Fibroblast of lung (primary cell): ENCODE results near the gene KPNA5. TPM values are rescaled to one million over a fixed set of nuclear protein-coding genes. Genes with fewer than 3 reads are reported as not detected.
"Not testable (repeated sequence)": the region's sequence is repeated elsewhere in the genome, so short reads cannot be mapped to it uniquely, and the experiment has no call there.

Experiments used
- DNase-seq, 2 donors: peaks; one replicate each; pipeline versions ENCODE4 v3.0.0 to v3.0.0-alpha.2; 2010; ENCODE audit warnings: low read depth in 2 of 2
- H2AFZ ChIP-seq: 2 replicates; pipeline ENCODE4 v1.5.1; 2012; ENCODE audit warnings: low read length, control low read depth, inconsistent platforms
- H3K27ac ChIP-seq: 2 replicates; pipeline ENCODE4 v1.5.1; 2011; ENCODE audit warnings: low read length, control low read depth; ENCODE audit not compliant: insufficient read depth
- H3K27me3 ChIP-seq: 2 replicates; pipeline ENCODE4 v1.5.1; 2011; ENCODE audit warnings: mild to moderate bottlenecking, low read length; ENCODE audit not compliant: control insufficient read depth, insufficient read depth
- H3K36me3 ChIP-seq: 2 replicates; pipeline ENCODE4 v1.5.1; 2011; ENCODE audit warnings: low read length; ENCODE audit not compliant: control insufficient read depth, insufficient read depth
- H3K4me1 ChIP-seq: 2 replicates; pipeline ENCODE4 v1.5.1; 2011; ENCODE audit warnings: low read length; ENCODE audit not compliant: control insufficient read depth, insufficient read depth; ENCODE audit errors: extremely low read depth
- H3K4me2 ChIP-seq: 2 replicates; pipeline ENCODE4 v1.5.1; 2011; ENCODE audit warnings: low read length, control low read depth; ENCODE audit not compliant: insufficient read depth; ENCODE audit errors: extremely low read depth
- H3K4me3 ChIP-seq, 4 experiments: fragments of 200-600 bp in 1 of 4; sonication (generic) in 1 of 4; replicated peaks in 1 of 4; 2 replicates each; pipeline ENCODE4 v1.5.1; 2011 to 2016; ENCODE audit warnings: low read length in 4 of 4, low read depth in 3 of 4, mild to moderate bottlenecking in 3 of 4, control low read depth in 2 of 4, inconsistent platforms in 1 of 4, mixed read lengths in 1 of 4; ENCODE audit not compliant: insufficient read depth in 1 of 4; ENCODE audit errors: control extremely low read depth in 1 of 4
- H3K79me2 ChIP-seq: 2 replicates; pipeline ENCODE4 v1.5.1; 2012; ENCODE audit warnings: mild to moderate bottlenecking, low read length, inconsistent platforms; ENCODE audit not compliant: control insufficient read depth, insufficient read depth
- H3K9ac ChIP-seq: 2 replicates; pipeline ENCODE4 v1.5.1; 2011; ENCODE audit warnings: mild to moderate bottlenecking, low read length, control low read depth; ENCODE audit not compliant: insufficient read depth
- H3K9me3 ChIP-seq: 2 replicates; pipeline ENCODE4 v1.5.1; 2012; ENCODE audit warnings: low read depth, low read length; ENCODE audit not compliant: control insufficient read depth, insufficient read depth
- H4K20me1 ChIP-seq: 2 replicates; pipeline ENCODE4 v1.5.1; 2011; ENCODE audit warnings: low read length; ENCODE audit not compliant: control insufficient read depth, insufficient read depth; ENCODE audit errors: extremely low read depth
- CTCF ChIP-seq, 2 donors: IDR thresholded peaks in 1 of 2; conservative IDR thresholded peaks in 1 of 2; 1 replicate in 1 of 2; 2 replicates in 1 of 2; pipeline ENCODE4 v1.5.1; 2011 to 2012; ENCODE audit warnings: low read length in 2 of 2, control low read depth in 1 of 2, inconsistent platforms in 1 of 2, low read depth in 1 of 2, mild to moderate bottlenecking in 1 of 2
- EZH2 ChIP-seq: IDR thresholded peaks from 2 replicates; pipeline ENCODE4 v1.5.1; 2012; ENCODE audit warnings: low read length, control low read depth, mild to moderate bottlenecking; ENCODE audit errors: missing control alignments
- polyA plus RNA-seq, 2 donors: library from polyadenylated mRNA; depleted of rRNA in 1 of 2; stranded (reverse) in 1 of 2; unstranded in 1 of 2; fragments of >200 nt; gene quantifications; 2 replicates each; pipeline ENCODE4 v1.2.1, GENCODE V29; 2011 to 2012; ENCODE audit warnings: missing spikeins in 1 of 2
- total RNA-seq: library from RNA; depleted of rRNA; stranded (reverse); fragments of >200 nt; gene quantifications from 2 replicates; pipeline ENCODE4 v1.2.1, GENCODE V29; 2014

The KPNA5 gene
- total and polyA plus RNA-seq, 2 donors (not counting 1 experiment from before 2014, with no cell fraction given): 7.9 to 11.6 TPM

GRCh38 chr6:116695401-116695800 is 14.4 kb downstream of the KPNA5 start:
- no peak overlapping the region for H3K9ac ChIP-seq
- peak in 1 of 2 donors; percentile 17 for DNase-seq
- H4K20me1 ChIP-seq: no peaks in the 10 kb centered on the region
- no peak overlapping the region for H2AFZ ChIP-seq
- H3K4me1 ChIP-seq: no peaks in the 10 kb centered on the region
- no peaks in the 10 kb centered on the region for H3K36me3 ChIP-seq
- H3K4me3 ChIP-seq: no peak overlapping the region
- no peaks in the 10 kb centered on the region for H3K79me2 ChIP-seq
- TF ChIP-seq EZH2 (no peak), CTCF (conservative IDR thresholded peaks at IDR 0.05 in 1 of 2, IDR thresholded peaks at IDR 0.05 in 1 of 2; ENCODE audit: low read depth in 1 of 2, low read length in 2 of 2) (no peak)
- no peaks in the 10 kb centered on the region for H3K9me3 ChIP-seq
- no peak overlapping the region for H3K27ac ChIP-seq
- H3K27me3 ChIP-seq: no peaks in the 10 kb centered on the region
- no peak overlapping the region for H3K4me2 ChIP-seq

GRCh38 chr6:116697480-116697879 is 16.5 kb downstream of the KPNA5 start:
- Histone ChIP-seq H3K27ac (no peak overlapping the region), H3K4me2 (no peak overlapping the region), H3K4me1 (no peaks in the 10 kb centered on the region), H3K27me3 (no peaks in the 10 kb centered on the region), H4K20me1 (no peaks in the 10 kb centered on the region), H3K36me3 (no peaks in the 10 kb centered on the region), H3K79me2 (no peaks in the 10 kb centered on the region), H3K9ac (no peak overlapping the region), H3K9me3 (no peaks in the 10 kb centered on the region), H2AFZ (no peak overlapping the region), H3K4me3 (no peak overlapping the region)
- TF ChIP-seq CTCF (conservative IDR thresholded peaks at IDR 0.05 in 1 of 2, IDR thresholded peaks at IDR 0.05 in 1 of 2; ENCODE audit: low read depth in 1 of 2, low read length in 2 of 2): no peak
- TF ChIP-seq EZH2: no peak
- no peak for DNase-seq

- not testable (repeated sequence) for H3K4me2 ChIP-seq, H3K4me1 ChIP-seq, H3K9ac ChIP-seq, DNase-seq, H4K20me1 ChIP-seq, H3K79me2 ChIP-seq, H3K36me3 ChIP-seq, H3K27ac ChIP-seq, H2AFZ ChIP-seq, H3K9me3 ChIP-seq, H3K4me3 ChIP-seq, H3K27me3 ChIP-seq
Measured at GRCh38 chr6:116703888-116704287, 22.9 kb downstream of the KPNA5 start.
